Breast epithelium (tissue), 3 donors: ENCODE results near the gene ARHGEF33.

ENCODE experiments used
- CTCF ChIP-seq, 3 donors: fragments of 450-650 bp; IDR thresholded peaks; one replicate each; pipeline ENCODE4 v1.5.1; 2016 to 2017; ENCODE audit warnings: antibody characterized with exemption in 3 of 3, mild to moderate bottlenecking in 3 of 3, moderate library complexity in 3 of 3
- POLR2A ChIP-seq: fragments of 450-650 bp; IDR thresholded peaks from one replicate; pipeline ENCODE4 v1.6.1; 2016; ENCODE audit warnings: antibody characterized with exemption, mild to moderate bottlenecking, moderate library complexity

- TF ChIP-seq CTCF (IDR thresholded peaks at IDR 0.05) = no peak
- TF ChIP-seq POLR2A = no peak
These were observed 1.6 kb upstream of the ARHGEF33 start for GRCh38 chr2:38887902-38888554.
